ENCODE data around the gene NR1H2.

Gene NR1H2

DNA sequence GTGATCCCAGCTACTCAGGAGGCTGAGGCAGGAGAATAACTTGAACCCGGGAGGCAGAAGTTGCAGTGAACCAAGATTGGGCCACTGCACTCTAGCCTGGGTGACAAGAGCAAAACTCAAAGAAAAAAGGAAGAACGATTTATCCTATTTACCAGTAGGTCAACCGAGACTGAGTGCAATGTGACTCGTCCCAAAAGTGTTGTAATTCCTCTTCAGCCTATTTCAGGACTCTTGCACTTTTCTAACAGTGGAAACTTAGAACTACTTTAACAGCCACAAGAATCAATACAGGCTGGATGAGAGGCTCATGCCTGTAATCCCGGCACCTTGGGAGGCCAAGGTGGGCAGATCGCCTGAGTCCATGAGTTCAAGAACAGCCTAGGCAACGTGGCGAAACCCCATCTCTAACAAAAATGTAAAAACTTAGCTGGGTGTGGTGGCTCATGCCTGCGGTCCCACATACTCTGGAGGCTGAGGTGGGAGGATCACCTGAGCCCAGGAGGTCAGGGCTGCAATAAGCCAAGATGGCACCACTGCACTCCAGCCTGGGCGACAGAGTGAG lies 4.3 kb upstream of the NR1H2 start:
- Mint-ChIP-seq H3K27ac (no peak overlapping the region), H3K36me3 (ENCODE audit: low read depth) (no peaks in the 10 kb centered on the region), H3K4me3 (no peak overlapping the region), H3K9me3 (no peaks in the 10 kb centered on the region), H3K27me3 (ENCODE audit: low read depth) (peaks cover 4% of the 10 kb centered on the region), H3K4me1 (peaks cover 11% of the 10 kb centered on the region)
- TF ChIP-seq CTCF (IDR thresholded peaks at IDR 0.05; ENCODE audit: unreplicated experiment in 3 of 3) = no peak

GRCh38 chr19:50377051-50377461 lies 799 bp downstream of the NR1H2 start:
- peak overlapping the region; percentile 83 to 95 (median 95) for H3K4me3 Mint-ChIP-seq
- no peaks in the 10 kb centered on the region for H3K9me3 Mint-ChIP-seq
- H3K4me1 Mint-ChIP-seq = peaks cover 12% of the 10 kb centered on the region
- TF ChIP-seq CTCF (IDR thresholded peaks at IDR 0.05; ENCODE audit: unreplicated experiment in 3 of 3) = no peak
- peak overlapping the region in 2 of 3 experiments; percentile 62 to 97 for H3K27ac Mint-ChIP-seq
- H3K36me3 Mint-ChIP-seq (ENCODE audit: low read depth) = peaks cover 26% of the 10 kb centered on the region
- H3K27me3 Mint-ChIP-seq (ENCODE audit: low read depth) = no peaks in the 10 kb centered on the region

DNA sequence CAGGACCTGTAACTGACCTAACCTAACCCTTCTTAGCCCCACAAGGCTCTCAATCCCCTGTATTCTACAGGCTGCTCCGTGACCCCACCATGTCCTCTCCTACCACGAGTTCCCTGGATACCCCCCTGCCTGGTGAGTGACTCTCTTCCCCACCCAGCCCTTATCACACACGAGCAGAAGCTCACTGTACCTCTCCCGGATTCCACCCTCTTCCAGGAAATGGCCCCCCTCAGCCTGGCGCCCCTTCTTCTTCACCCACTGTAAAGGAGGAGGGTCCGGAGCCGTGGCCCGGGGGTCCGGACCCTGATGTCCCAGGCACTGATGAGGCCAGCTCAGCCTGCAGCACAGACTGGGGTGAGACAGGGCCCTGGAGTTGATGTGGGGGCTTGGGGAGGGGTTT lies 1.3 kb downstream of the NR1H2 start:
- peaks cover 12% of the 10 kb centered on the region for H3K4me1 Mint-ChIP-seq
- peaks cover 26% of the 10 kb centered on the region for H3K36me3 Mint-ChIP-seq (ENCODE audit: low read depth)
- TF ChIP-seq CTCF (IDR thresholded peaks at IDR 0.05; ENCODE audit: unreplicated experiment in 3 of 3) = no peak

DNA sequence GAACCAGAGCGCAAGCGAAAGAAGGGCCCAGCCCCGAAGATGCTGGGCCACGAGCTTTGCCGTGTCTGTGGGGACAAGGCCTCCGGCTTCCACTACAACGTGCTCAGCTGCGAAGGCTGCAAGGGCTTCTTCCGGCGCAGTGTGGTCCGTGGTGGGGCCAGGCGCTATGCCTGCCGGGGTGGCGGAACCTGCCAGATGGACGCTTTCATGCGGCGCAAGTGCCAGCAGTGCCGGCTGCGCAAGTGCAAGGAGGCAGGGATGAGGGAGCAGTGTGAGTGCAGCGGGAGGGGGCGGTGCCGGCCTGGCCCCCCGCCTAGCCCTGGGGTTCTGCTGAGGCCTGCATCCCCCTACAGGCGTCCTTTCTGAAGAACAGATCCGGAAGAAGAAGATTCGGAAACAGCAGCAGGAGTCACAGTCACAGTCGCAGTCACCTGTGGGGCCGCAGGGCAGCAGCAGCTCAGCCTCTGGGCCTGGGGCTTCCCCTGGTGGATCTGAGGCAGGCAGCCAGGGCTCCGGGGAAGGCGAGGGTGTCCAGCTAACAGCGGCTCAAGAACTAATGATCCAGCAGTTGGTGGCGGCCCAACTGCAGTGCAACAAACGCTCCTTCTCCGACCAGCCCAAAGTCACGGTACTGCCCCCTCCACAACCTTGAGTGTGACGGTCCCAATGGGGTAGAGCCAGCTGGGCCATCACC lies 2.1 kb downstream of the NR1H2 start:
- Mint-ChIP-seq H3K9me3 (no peaks in the 10 kb centered on the region), H3K27me3 (ENCODE audit: low read depth) (no peaks in the 10 kb centered on the region), H3K27ac (peak overlapping the region in 2 of 3 experiments; percentile 20 to 69), H3K4me1 (peaks cover 15% of the 10 kb centered on the region), H3K4me3 (peak overlapping the region; percentile 83 to 95 (median 95)), H3K36me3 (ENCODE audit: low read depth) (peaks cover 26% of the 10 kb centered on the region)
- no peak for TF ChIP-seq CTCF (IDR thresholded peaks at IDR 0.05; ENCODE audit: unreplicated experiment in 3 of 3)

More for the DNA sequence above, 1.3 kb downstream of the NR1H2 start:
- no peaks in the 10 kb centered on the region for H3K27me3 Mint-ChIP-seq (ENCODE audit: low read depth)
- peak overlapping the region in 2 of 3 experiments; percentile 69 to 97 for H3K27ac Mint-ChIP-seq
- H3K4me3 Mint-ChIP-seq = peak overlapping the region; percentile 83 to 95 (median 95)
- H3K9me3 Mint-ChIP-seq = no peaks in the 10 kb centered on the region

DNA sequence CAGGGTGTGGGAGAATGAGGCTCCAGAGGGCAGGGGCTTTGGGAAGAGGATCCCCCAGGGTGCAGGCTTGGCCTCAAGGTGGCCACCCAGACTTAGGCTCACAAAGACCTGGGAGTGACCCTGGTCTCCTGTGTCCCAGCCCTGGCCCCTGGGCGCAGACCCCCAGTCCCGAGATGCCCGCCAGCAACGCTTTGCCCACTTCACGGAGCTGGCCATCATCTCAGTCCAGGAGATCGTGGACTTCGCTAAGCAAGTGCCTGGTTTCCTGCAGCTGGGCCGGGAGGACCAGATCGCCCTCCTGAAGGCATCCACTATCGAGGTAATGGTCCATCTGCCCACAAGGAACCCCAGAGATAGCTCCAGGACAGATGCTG lies 2.6 kb downstream of the NR1H2 start:
- Mint-ChIP-seq H3K9me3 (no peaks in the 10 kb centered on the region), H3K36me3 (ENCODE audit: low read depth) (peaks cover 26% of the 10 kb centered on the region), H3K27ac (peak overlapping the region in 2 of 3 experiments; percentile 13 to 35), H3K27me3 (ENCODE audit: low read depth) (no peaks in the 10 kb centered on the region), H3K4me1 (peaks cover 20% of the 10 kb centered on the region), H3K4me3 (peak overlapping the region; percentile 0 to 30 (median 21))
- TF ChIP-seq CTCF (IDR thresholded peaks at IDR 0.05; ENCODE audit: unreplicated experiment in 3 of 3) = no peak

DNA sequence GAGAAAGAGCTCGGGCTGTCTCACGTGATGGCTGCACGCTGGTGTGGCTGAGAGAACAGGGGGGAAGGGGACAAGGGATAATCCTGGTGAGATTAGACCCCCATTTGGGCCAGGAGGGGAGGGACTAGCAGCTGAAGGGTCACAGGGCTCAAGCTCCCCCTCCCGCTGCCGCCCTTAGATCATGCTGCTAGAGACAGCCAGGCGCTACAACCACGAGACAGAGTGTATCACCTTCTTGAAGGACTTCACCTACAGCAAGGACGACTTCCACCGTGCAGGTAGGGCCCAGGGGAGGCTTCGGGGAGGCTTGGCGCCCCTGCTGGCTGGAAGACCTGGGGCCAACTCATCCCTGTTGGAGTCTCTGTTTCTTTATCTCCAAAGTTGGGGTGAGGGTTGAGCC lies 3.3 kb downstream of the NR1H2 start:
- H3K9me3 Mint-ChIP-seq = no peaks in the 10 kb centered on the region
- no peak for TF ChIP-seq CTCF (IDR thresholded peaks at IDR 0.05; ENCODE audit: unreplicated experiment in 3 of 3)
- peaks cover 21% of the 10 kb centered on the region for H3K4me1 Mint-ChIP-seq
- H3K27me3 Mint-ChIP-seq (ENCODE audit: low read depth) = no peaks in the 10 kb centered on the region
- peak overlapping the region in 2 of 3 experiments; percentile 25 to 59 for H3K27ac Mint-ChIP-seq
- peak overlapping the region in 2 of 3 experiments; percentile 25 to 30 for H3K4me3 Mint-ChIP-seq
- H3K36me3 Mint-ChIP-seq (ENCODE audit: low read depth) = peaks cover 26% of the 10 kb centered on the region
